Spleen (tissue), 7 donors: Measurements from ENCODE around the gene CHRNA4.

Experiments used
- CTCF ChIP-seq, 11 experiments: fragments of 200-600 bp in 7 of 11; fragments of 450-650 bp in 4 of 11; sonication (generic) in 4 of 11; IDR thresholded peaks in 8 of 11; conservative IDR thresholded peaks in 3 of 11; 1 replicate in 7 of 11; 2 replicates in 4 of 11; pipeline versions ENCODE4 v1.4.0 to v1.8.0; 2016 to 2021; ENCODE audit warnings: antibody characterized with exemption in 11 of 11, inconsistent platforms in 4 of 11, mild to moderate bottlenecking in 1 of 11
- POLR2A ChIP-seq, 3 donors: fragments of 450-650 bp; IDR thresholded peaks; one replicate each; pipeline ENCODE4 v1.5.1; 2017; ENCODE audit warnings: antibody characterized with exemption in 3 of 3, mild to moderate bottlenecking in 1 of 3
- donor health status: DM: no; HTN: no; CAD: no; lungs with moderate emphysema.
- donor health status: DM: no; HTN: no; CAD: no.
- donor health status: DM: no; HTN: no; CAD: no.

- TF ChIP-seq CTCF (IDR thresholded peaks at IDR 0.05 in 8 of 11, conservative IDR thresholded peaks at IDR 0.05 in 3 of 11) (no peak), POLR2A (IDR thresholded peaks at IDR 0.05) (no peak)
Measured at GRCh38 chr20:63369024-63369530, 7.9 kb upstream of the CHRNA4 start.
